ENCODE results near the gene TRPM3.

GRCh38 chr9:70934642-70935041 lies 186.8 kb downstream of the TRPM3 start:
- TF ChIP-seq SOX15 (CRISPR knock-in tag; IDR thresholded peaks at IDR 0.05): no peak
- no peak for TF ChIP-seq CTCF (IDR thresholded peaks at IDR 0.05)
- TF ChIP-seq USF1 (CRISPR knock-in tag; IDR thresholded peaks at IDR 0.05): no peak
- TF ChIP-seq CREB1 (CRISPR knock-in tag; IDR thresholded peaks at IDR 0.05): no peak
- no peak for TF ChIP-seq GABPB1 (CRISPR knock-in tag; IDR thresholded peaks at IDR 0.05)
- no peak for TF ChIP-seq E2F1 (CRISPR knock-in tag; IDR thresholded peaks at IDR 0.05)
- TF ChIP-seq NR3C1 (CRISPR knock-in tag; conservative IDR thresholded peaks at IDR 0.05; ENCODE audit: low read depth): no peak
- no peak for TF ChIP-seq SMAD4 (CRISPR knock-in tag; IDR thresholded peaks at IDR 0.05)
- no peak for TF ChIP-seq ATF6 (CRISPR knock-in tag; IDR thresholded peaks at IDR 0.05)
- TF ChIP-seq SP1 (CRISPR knock-in tag; conservative IDR thresholded peaks at IDR 0.05): no peak

Data from WTC11 (cell line).